Smooth muscle cell (in vitro differentiated cells): ENCODE data around the gene MARCHF3. TPM values are rescaled to one million over a fixed set of nuclear protein-coding genes. Genes with fewer than 3 reads are reported as not detected.
"Not testable (repeated sequence)": the region's sequence is repeated elsewhere in the genome, so short reads cannot be mapped to it uniquely, and the experiment has no call there.

Experiments
- DNase-seq: peaks from one replicate; lab custom pipeline; 2025; ENCODE audit not compliant: unreplicated experiment; lab: John Stamatoyannopoulos, UW
- H2AFZ ChIP-seq: fragments of 200-600 bp; sonication (generic); 2 replicates; pipeline ENCODE4 v1.6.0; 2016; ENCODE audit warnings: antibody characterized with exemption, low read depth, mild to moderate bottlenecking
- H3F3A ChIP-seq: fragments of 200-600 bp; sonication (generic); 2 replicates; pipeline ENCODE4 v1.6.0; 2017; ENCODE audit warnings: antibody characterized with exemption, low read depth
- H3K27ac ChIP-seq: fragments of 200-600 bp; sonication (generic); 2 replicates; pipeline ENCODE4 v1.5.1; 2016; ENCODE audit warnings: low read depth, mild to moderate bottlenecking
- H3K27me3 ChIP-seq: fragments of 200-600 bp; sonication (generic); 2 replicates; pipeline ENCODE4 v1.6.1; 2016; ENCODE audit warnings: low read depth, mild to moderate bottlenecking
- H3K36me3 ChIP-seq: fragments of 200-600 bp; sonication (generic); 2 replicates; pipeline ENCODE4 v1.5.1; 2016; ENCODE audit warnings: low read depth
- H3K4me1 ChIP-seq: fragments of 200-600 bp; sonication (generic); 2 replicates; pipeline ENCODE4 v1.5.1; 2016; ENCODE audit warnings: low read depth
- H3K4me2 ChIP-seq: fragments of 200-600 bp; sonication (generic); 2 replicates; pipeline ENCODE4 v1.6.0; 2016; ENCODE audit warnings: mild to moderate bottlenecking
- H3K4me3 ChIP-seq: fragments of 200-600 bp; sonication (generic); 2 replicates; pipeline ENCODE4 v1.5.1; 2016; ENCODE audit warnings: mild to moderate bottlenecking
- H3K79me2 ChIP-seq: fragments of 200-600 bp; sonication (generic); 2 replicates; pipeline ENCODE4 v1.6.0; 2016; ENCODE audit warnings: low read depth, mild to moderate bottlenecking
- H3K9ac ChIP-seq: fragments of 200-600 bp; sonication (generic); 2 replicates; pipeline ENCODE4 v1.6.0; 2016; ENCODE audit warnings: low read depth
- H3K9me3 ChIP-seq: fragments of 200-600 bp; sonication (generic); replicated peaks from 2 replicates; pipeline ENCODE4 v1.5.1; 2016; ENCODE audit warnings: low read depth
- H4K20me1 ChIP-seq: fragments of 200-600 bp; sonication (generic); 2 replicates; pipeline ENCODE4 v1.6.0; 2016; ENCODE audit warnings: low read depth
- CTCF ChIP-seq: fragments of 200-600 bp; sonication (generic); IDR thresholded peaks from 2 replicates; pipeline ENCODE4 v1.5.1; 2017; ENCODE audit warnings: borderline replicate concordance, mild to moderate bottlenecking, antibody characterized with exemption; ENCODE audit not compliant: insufficient read depth, poor library complexity, severe bottlenecking
- WGBS: methylation state at CpG from one replicate; pipeline ENCODE4 v1.1.7; 2016; ENCODE audit warnings: low lambda C conversion rate; 5-methylcytosine and 5-hydroxymethylcytosine counted together
- polyA plus RNA-seq: library from polyadenylated mRNA; unstranded; fragments of >200 nt; fragmentation: Nextera tagmentation; extraction: Ambion mirVana; gene quantifications from 2 replicates; pipeline ENCODE4 v1.2.1, GENCODE V29; 2016
- total RNA-seq: library from RNA; depleted of rRNA; stranded (reverse); fragments of >200 nt; gene quantifications from 2 replicates; pipeline ENCODE4 v1.2.3, GENCODE V29; 2014

MARCHF3 gene
- total and polyA plus RNA-seq, 2 experiments from 2014 or later: 17.8 to 30.8 TPM

- no peaks in the 10 kb centered on the region for H3K4me1 ChIP-seq
- H3K4me2 ChIP-seq: no peak overlapping the region
- no peak overlapping the region for H2AFZ ChIP-seq
- no peak overlapping the region for H3K27ac ChIP-seq
- no peaks in the 10 kb centered on the region for H4K20me1 ChIP-seq
- no peak overlapping the region for H3K4me3 ChIP-seq
- no peaks in the 10 kb centered on the region for H3K79me2 ChIP-seq
- H3K9me3 ChIP-seq: no peaks in the 10 kb centered on the region
- H3K27me3 ChIP-seq: no peaks in the 10 kb centered on the region
- no peak for DNase-seq
- no peak overlapping the region for H3K9ac ChIP-seq
- TF ChIP-seq CTCF: no peak
- 97% methylated on average over 3 of the region's 3 CpGs for WGBS
- no peaks in the 10 kb centered on the region for H3K36me3 ChIP-seq
- H3F3A ChIP-seq: no peaks in the 10 kb centered on the region
Measured at GRCh38 chr5:126948011-126948355, 82.4 kb downstream of the MARCHF3 start.

- Histone ChIP-seq H3K4me2 (no peak overlapping the region), H3F3A (no peaks in the 10 kb centered on the region), H3K27ac (no peak overlapping the region), H4K20me1 (no peaks in the 10 kb centered on the region), H2AFZ (no peak overlapping the region), H3K4me1 (no peaks in the 10 kb centered on the region), H3K36me3 (no peaks in the 10 kb centered on the region), H3K9ac (no peak overlapping the region), H3K9me3 (no peaks in the 10 kb centered on the region), H3K4me3 (no peak overlapping the region), H3K79me2 (no peaks in the 10 kb centered on the region), H3K27me3 (no peaks in the 10 kb centered on the region)
- no peak for TF ChIP-seq CTCF
- WGBS: 72% methylated on average over 5 of the region's 5 CpGs
- no peak for DNase-seq
Measured at GRCh38 chr5:126947146-126948010, 83.0 kb downstream of the MARCHF3 start.

- H3K9me3 ChIP-seq, H3K9ac ChIP-seq, H3K27me3 ChIP-seq, H3K4me1 ChIP-seq, DNase-seq, H3K36me3 ChIP-seq, H3F3A ChIP-seq, H3K79me2 ChIP-seq, H3K27ac ChIP-seq, H2AFZ ChIP-seq, H3K4me2 ChIP-seq, H3K4me3 ChIP-seq, H4K20me1 ChIP-seq: not testable (repeated sequence)
- 95% methylated on average over 4 of the region's 4 CpGs for WGBS
Measured at GRCh38 chr5:126942908-126943307, 87.5 kb downstream of the MARCHF3 start.

GRCh38 chr5:126941403-126941802 lies 89.0 kb downstream of the MARCHF3 start:
- Histone ChIP-seq H4K20me1 (no peaks in the 10 kb centered on the region), H3K36me3 (no peaks in the 10 kb centered on the region), H3K79me2 (no peaks in the 10 kb centered on the region), H3K4me1 (peaks cover 6% of the 10 kb centered on the region), H3F3A (no peaks in the 10 kb centered on the region), H3K9me3 (no peaks in the 10 kb centered on the region), H3K4me3 (no peak overlapping the region), H3K9ac (no peak overlapping the region), H3K27ac (no peak overlapping the region), H2AFZ (no peak overlapping the region), H3K4me2 (no peak overlapping the region), H3K27me3 (no peaks in the 10 kb centered on the region)
- DNase-seq: no peak
- whole genome bisulfite sequencing: 94% methylated on average over 1 of the region's 1 CpG
- TF ChIP-seq CTCF: no peak
